Sigmoid colon (tissue), 4 donors: ENCODE results near the gene MYO9A.
"Not testable (repeated sequence)": the region's sequence is repeated elsewhere in the genome, so short reads cannot be mapped to it uniquely, and the experiment has no call there.

Experiments
- CTCF ChIP-seq, 4 experiments: fragments of 450-650 bp in 3 of 4; fragments of 200-600 bp in 1 of 4; IDR thresholded peaks; one replicate each; pipeline ENCODE4 v1.5.1; 2016 to 2019; ENCODE audit warnings: antibody characterized with exemption in 4 of 4, mild to moderate bottlenecking in 3 of 4, moderate library complexity in 2 of 4
- EP300 ChIP-seq, 4 donors: sonication (generic); formaldehyde crosslinking; IDR thresholded peaks; one replicate each; pipeline ENCODE4 v1.6.1; 2017; ENCODE audit warnings: antibody characterized with exemption in 4 of 4
- POLR2A ChIP-seq, 2 donors: fragments of 450-650 bp; IDR thresholded peaks; one replicate each; pipeline ENCODE4 v1.6.1; 2016; ENCODE audit warnings: antibody characterized with exemption in 2 of 2, mild to moderate bottlenecking in 2 of 2, moderate library complexity in 2 of 2
- POLR2AphosphoS5 ChIP-seq, 4 donors: sonication (generic); formaldehyde crosslinking; IDR thresholded peaks; one replicate each; pipeline ENCODE4 v1.6.1; 2017; ENCODE audit warnings: antibody characterized with exemption in 4 of 4

GRCh38 chr15:72014555-72014954 lies 103.4 kb downstream of the MYO9A start:
- TF ChIP-seq POLR2A, CTCF, POLR2AphosphoS5, EP300 (IDR thresholded peaks at IDR 0.05): not testable (repeated sequence)
